ENCODE data around the gene ZSCAN22. TPM values are rescaled to one million over a fixed set of nuclear protein-coding genes. Genes with fewer than 3 reads are reported as not detected.
A peak's percentile ranks its signal among the peaks of the same experiment; 100 is the strongest.

Gene ZSCAN22
- total RNA-seq, 1 experiment from 2014 or later = 3.2 TPM

DNA sequence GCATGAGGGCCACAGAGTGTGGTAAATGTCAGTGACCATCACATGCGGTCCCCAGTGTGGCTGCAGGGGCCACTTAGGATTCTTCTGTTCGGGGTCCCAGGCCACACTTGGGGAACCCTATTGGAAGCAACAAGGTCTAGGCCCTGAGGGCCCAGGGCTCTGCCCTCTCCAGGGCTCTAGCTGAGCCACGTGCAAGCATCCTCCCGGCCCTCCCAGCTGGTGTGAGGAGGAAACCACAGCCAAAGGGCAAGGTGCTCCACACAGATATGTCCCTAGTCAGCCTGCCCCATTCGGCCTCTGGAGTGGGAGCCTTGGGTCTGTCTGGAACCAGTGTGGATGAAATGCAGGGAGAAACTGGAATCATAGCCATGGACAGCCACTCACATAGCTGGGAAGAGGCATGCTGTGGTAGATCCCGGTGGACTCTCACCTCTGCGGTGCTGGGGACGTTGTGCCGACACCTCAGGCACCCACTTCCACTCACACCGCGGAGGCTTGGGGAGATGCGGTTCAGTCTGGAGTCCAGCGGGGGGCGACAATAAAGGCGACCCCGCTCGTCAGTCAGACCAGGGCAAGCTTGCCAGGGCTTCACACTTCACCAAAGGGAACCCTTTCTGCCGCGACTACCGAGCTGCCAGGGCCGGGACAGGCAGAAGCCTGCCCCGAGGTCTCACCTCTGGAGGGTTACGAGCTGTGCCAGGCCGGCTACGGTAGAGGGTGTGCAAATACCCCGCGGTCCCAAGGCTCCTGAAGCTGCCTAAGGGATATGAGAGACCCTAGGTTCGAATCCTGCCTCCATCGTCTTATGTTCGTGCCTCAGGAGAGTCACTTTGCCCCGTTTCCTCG, 40.0 kb downstream of the ZSCAN22 start (continued):
- TF ChIP-seq, protein P1, sequence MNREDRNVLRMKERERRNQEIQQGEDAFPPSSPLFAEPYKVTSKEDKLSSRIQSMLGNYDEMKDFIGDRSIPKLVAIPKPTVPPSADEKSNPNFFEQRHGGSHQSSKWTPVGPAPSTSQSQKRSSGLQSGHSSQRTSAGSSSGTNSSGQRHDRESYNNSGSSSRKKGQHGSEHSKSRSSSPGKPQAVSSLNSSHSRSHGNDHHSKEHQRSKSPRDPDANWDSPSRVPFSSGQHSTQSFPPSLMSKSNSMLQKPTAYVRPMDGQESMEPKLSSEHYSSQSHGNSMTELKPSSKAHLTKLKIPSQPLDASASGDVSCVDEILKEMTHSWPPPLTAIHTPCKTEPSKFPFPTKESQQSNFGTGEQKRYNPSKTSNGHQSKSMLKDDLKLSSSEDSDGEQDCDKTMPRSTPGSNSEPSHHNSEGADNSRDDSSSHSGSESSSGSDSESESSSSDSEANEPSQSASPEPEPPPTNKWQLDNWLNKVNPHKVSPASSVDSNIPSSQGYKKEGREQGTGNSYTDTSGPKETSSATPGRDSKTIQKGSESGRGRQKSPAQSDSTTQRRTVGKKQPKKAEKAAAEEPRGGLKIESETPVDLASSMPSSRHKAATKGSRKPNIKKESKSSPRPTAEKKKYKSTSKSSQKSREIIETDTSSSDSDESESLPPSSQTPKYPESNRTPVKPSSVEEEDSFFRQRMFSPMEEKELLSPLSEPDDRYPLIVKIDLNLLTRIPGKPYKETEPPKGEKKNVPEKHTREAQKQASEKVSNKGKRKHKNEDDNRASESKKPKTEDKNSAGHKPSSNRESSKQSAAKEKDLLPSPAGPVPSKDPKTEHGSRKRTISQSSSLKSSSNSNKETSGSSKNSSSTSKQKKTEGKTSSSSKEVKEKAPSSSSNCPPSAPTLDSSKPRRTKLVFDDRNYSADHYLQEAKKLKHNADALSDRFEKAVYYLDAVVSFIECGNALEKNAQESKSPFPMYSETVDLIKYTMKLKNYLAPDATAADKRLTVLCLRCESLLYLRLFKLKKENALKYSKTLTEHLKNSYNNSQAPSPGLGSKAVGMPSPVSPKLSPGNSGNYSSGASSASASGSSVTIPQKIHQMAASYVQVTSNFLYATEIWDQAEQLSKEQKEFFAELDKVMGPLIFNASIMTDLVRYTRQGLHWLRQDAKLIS (CRISPR knock-in tag; IDR thresholded peaks at IDR 0.05; ENCODE audit: borderline replicate concordance) = no peak
- TF ChIP-seq, protein P2, sequence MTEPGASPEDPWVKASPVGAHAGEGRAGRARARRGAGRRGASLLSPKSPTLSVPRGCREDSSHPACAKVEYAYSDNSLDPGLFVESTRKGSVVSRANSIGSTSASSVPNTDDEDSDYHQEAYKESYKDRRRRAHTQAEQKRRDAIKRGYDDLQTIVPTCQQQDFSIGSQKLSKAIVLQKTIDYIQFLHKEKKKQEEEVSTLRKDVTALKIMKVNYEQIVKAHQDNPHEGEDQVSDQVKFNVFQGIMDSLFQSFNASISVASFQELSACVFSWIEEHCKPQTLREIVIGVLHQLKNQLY (CRISPR knock-in tag; IDR thresholded peaks at IDR 0.05) = no peak
- TF ChIP-seq TCF7 (CRISPR knock-in tag; IDR thresholded peaks at IDR 0.05; ENCODE audit: low read depth) = no peak

DNA sequence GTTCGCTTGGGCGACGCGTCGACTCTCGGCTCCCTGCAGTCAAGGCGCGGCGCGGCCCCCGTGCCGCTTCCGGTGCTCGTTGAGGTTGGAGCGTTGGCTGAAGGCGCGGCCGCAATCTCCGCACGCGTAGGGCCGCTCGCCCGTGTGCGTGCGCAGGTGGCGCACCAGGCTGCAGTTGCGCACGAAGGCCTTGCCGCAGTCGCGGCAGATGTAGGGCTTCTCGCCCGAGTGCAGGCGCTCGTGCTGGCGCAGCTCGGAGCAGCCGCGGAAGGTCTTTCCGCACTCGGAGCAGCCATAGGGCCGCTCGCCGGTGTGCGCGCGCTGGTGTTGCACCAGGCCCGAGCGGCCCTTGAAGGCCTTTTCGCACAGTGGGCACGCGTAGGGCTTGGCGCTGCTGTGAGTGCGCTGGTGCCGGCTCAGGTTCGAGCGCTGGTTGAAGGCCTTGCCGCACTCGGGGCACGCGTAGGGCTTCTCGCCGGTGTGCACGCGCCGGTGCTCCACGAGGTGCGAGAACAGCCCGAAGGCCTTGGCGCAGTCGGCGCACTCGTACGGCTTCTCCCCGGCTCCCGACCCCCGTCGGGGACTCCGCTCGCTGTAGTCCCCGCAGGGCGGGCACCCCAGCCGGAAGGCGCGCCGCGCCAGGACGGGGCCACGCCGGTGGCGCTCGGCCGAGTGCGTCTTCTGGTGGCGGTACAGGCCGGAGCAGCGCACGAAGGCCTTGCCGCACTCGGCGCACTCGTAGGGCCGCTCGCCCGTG, 41.1 kb downstream of the ZSCAN22 start:
- H3K27me3 Mint-ChIP-seq (ENCODE audit: low read depth) = no peaks in the 10 kb centered on the region
- peaks cover 2% of the 10 kb centered on the region; the same call in 1 of the 2 replicates for H3K4me1 Mint-ChIP-seq
- H3K9me3 Mint-ChIP-seq = no peaks in the 10 kb centered on the region
- POLR2A ChIA-PET = no interaction called here
- no peak overlapping the region for H3K4me3 Mint-ChIP-seq
- ATAC-seq = no peak
- no peak overlapping the region for H3K27ac Mint-ChIP-seq
- CTCF ChIA-PET = no interaction called here
- no peak for DNase-seq (ENCODE audit: low spot score)
- H3K36me3 Mint-ChIP-seq = no peaks in the 10 kb centered on the region
- TF ChIP-seq, protein P3, sequence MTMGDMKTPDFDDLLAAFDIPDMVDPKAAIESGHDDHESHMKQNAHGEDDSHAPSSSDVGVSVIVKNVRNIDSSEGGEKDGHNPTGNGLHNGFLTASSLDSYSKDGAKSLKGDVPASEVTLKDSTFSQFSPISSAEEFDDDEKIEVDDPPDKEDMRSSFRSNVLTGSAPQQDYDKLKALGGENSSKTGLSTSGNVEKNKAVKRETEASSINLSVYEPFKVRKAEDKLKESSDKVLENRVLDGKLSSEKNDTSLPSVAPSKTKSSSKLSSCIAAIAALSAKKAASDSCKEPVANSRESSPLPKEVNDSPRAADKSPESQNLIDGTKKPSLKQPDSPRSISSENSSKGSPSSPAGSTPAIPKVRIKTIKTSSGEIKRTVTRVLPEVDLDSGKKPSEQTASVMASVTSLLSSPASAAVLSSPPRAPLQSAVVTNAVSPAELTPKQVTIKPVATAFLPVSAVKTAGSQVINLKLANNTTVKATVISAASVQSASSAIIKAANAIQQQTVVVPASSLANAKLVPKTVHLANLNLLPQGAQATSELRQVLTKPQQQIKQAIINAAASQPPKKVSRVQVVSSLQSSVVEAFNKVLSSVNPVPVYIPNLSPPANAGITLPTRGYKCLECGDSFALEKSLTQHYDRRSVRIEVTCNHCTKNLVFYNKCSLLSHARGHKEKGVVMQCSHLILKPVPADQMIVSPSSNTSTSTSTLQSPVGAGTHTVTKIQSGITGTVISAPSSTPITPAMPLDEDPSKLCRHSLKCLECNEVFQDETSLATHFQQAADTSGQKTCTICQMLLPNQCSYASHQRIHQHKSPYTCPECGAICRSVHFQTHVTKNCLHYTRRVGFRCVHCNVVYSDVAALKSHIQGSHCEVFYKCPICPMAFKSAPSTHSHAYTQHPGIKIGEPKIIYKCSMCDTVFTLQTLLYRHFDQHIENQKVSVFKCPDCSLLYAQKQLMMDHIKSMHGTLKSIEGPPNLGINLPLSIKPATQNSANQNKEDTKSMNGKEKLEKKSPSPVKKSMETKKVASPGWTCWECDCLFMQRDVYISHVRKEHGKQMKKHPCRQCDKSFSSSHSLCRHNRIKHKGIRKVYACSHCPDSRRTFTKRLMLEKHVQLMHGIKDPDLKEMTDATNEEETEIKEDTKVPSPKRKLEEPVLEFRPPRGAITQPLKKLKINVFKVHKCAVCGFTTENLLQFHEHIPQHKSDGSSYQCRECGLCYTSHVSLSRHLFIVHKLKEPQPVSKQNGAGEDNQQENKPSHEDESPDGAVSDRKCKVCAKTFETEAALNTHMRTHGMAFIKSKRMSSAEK (CRISPR knock-in tag; IDR thresholded peaks at IDR 0.05; ENCODE audit: borderline replicate concordance) = no peak
- peak; percentile 53; the same call in 1 of the 2 replicates for TF ChIP-seq FOXP1 (CRISPR knock-in tag; IDR thresholded peaks at IDR 0.05; ENCODE audit: borderline replicate concordance)

DNA sequence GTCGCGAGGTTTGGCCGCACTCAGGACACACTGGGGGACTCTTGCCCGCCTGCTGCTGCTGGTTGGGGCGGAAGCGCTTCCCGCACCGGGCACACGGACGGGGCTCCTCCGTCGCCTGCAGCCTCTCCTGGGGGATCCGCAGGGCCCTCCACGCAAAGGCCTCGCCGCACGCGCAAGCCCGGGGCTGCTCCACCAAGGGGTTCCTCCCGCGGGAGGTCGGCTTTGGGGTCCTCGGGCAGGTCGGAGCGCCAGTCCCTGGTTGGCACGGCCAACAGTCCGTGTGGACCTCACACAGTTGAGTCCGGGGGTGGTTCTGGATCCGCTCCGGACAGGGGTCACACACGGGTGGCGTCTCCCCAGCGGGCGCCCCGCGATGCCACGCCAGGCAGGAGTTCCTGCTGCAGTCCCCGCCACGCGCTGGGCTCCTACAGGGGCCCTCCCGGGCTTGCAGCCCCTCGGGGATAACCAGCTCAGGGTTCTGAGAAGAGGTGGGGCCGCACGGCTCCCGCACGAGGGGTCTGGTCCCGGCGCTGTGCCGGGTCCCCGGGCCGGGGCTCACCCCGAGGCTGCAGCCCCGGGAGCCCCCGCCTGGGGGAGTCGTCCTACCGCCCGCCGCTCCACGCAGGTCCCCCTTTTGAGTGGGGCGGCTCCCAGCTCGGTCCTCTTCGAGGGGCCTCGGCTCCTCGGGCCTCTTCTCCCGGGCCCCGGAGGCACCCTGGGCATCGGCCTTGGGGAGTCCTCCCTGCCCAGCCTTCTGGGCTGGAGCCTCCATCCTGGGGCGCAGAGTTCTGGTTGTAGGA, 42.0 kb downstream of the ZSCAN22 start:
- CTCF ChIA-PET = interaction anchor here (0.6 kb wide), 1 partner anchor 694 kb away, joined by 5 read pairs; no protein-coding TSS in a partner anchor
- ATAC-seq = peak; percentile 39
- H3K27me3 Mint-ChIP-seq (ENCODE audit: low read depth) = no peaks in the 10 kb centered on the region

More for the DNA sequence above, 42.0 kb downstream of the ZSCAN22 start:
- Mint-ChIP-seq H3K4me3 (no peak overlapping the region), H3K9me3 (no peaks in the 10 kb centered on the region), H3K27ac (no peak overlapping the region), H3K4me1 (peaks cover 2% of the 10 kb centered on the region; the same call in 1 of the 2 replicates), H3K36me3 (no peaks in the 10 kb centered on the region)
- DNase-seq (ENCODE audit: low spot score) = no peak
- POLR2A ChIA-PET = no interaction called here
- TF ChIP-seq, protein P4, sequence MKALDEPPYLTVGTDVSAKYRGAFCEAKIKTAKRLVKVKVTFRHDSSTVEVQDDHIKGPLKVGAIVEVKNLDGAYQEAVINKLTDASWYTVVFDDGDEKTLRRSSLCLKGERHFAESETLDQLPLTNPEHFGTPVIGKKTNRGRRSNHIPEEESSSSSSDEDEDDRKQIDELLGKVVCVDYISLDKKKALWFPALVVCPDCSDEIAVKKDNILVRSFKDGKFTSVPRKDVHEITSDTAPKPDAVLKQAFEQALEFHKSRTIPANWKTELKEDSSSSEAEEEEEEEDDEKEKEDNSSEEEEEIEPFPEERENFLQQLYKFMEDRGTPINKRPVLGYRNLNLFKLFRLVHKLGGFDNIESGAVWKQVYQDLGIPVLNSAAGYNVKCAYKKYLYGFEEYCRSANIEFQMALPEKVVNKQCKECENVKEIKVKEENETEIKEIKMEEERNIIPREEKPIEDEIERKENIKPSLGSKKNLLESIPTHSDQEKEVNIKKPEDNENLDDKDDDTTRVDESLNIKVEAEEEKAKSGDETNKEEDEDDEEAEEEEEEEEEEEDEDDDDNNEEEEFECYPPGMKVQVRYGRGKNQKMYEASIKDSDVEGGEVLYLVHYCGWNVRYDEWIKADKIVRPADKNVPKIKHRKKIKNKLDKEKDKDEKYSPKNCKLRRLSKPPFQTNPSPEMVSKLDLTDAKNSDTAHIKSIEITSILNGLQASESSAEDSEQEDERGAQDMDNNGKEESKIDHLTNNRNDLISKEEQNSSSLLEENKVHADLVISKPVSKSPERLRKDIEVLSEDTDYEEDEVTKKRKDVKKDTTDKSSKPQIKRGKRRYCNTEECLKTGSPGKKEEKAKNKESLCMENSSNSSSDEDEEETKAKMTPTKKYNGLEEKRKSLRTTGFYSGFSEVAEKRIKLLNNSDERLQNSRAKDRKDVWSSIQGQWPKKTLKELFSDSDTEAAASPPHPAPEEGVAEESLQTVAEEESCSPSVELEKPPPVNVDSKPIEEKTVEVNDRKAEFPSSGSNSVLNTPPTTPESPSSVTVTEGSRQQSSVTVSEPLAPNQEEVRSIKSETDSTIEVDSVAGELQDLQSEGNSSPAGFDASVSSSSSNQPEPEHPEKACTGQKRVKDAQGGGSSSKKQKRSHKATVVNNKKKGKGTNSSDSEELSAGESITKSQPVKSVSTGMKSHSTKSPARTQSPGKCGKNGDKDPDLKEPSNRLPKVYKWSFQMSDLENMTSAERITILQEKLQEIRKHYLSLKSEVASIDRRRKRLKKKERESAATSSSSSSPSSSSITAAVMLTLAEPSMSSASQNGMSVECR (CRISPR knock-in tag; IDR thresholded peaks at IDR 0.05; ENCODE audit: borderline replicate concordance) = no peak
- TF ChIP-seq, protein P5, sequence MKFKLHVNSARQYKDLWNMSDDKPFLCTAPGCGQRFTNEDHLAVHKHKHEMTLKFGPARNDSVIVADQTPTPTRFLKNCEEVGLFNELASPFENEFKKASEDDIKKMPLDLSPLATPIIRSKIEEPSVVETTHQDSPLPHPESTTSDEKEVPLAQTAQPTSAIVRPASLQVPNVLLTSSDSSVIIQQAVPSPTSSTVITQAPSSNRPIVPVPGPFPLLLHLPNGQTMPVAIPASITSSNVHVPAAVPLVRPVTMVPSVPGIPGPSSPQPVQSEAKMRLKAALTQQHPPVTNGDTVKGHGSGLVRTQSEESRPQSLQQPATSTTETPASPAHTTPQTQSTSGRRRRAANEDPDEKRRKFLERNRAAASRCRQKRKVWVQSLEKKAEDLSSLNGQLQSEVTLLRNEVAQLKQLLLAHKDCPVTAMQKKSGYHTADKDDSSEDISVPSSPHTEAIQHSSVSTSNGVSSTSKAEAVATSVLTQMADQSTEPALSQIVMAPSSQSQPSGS (CRISPR knock-in tag; IDR thresholded peaks at IDR 0.05; ENCODE audit: borderline replicate concordance, low read depth) = no peak
- TF ChIP-seq, protein P6, sequence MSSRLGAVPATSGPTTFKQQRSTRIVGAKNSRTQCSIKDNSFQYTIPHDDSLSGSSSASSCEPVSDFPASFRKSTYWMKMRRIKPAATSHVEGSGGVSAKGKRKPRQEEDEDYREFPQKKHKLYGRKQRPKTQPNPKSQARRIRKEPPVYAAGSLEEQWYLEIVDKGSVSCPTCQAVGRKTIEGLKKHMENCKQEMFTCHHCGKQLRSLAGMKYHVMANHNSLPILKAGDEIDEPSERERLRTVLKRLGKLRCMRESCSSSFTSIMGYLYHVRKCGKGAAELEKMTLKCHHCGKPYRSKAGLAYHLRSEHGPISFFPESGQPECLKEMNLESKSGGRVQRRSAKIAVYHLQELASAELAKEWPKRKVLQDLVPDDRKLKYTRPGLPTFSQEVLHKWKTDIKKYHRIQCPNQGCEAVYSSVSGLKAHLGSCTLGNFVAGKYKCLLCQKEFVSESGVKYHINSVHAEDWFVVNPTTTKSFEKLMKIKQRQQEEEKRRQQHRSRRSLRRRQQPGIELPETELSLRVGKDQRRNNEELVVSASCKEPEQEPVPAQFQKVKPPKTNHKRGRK (CRISPR knock-in tag; IDR thresholded peaks at IDR 0.05; ENCODE audit: borderline replicate concordance) = no peak
